T-helper 1 cell treated with Interleukin-12 subunit alpha and Interleukin-12 subunit beta and Interleukin-4 antibody, amounts not matched to agents 30 ng/mL and 1 ng/mL, for 36 hours (primary cell): ENCODE measurements around the gene GPS1. TPM values are rescaled to one million over a fixed set of nuclear protein-coding genes. Genes with fewer than 3 reads are reported as not detected.

ENCODE experiments used
- intact Hi-C: fragments of 100-400 bp; cut with micrococcal nuclease; formaldehyde crosslinking; loops from one replicate; pipeline ENCODE4 v1.15.1; 2024
- total RNA-seq: library from RNA; stranded (reverse); gene quantifications from 2 replicates; pipeline ENCODE4 v1.2.3, GENCODE V29; 2022

The GPS1 gene
- total RNA-seq, 1 donor from 2014 or later, result 87.9 TPM

- intact Hi-C loops, result no loop called here
Observed at GRCh38 chr17:82086941-82087906, 35.5 kb downstream of the GPS1 start.

DNA sequence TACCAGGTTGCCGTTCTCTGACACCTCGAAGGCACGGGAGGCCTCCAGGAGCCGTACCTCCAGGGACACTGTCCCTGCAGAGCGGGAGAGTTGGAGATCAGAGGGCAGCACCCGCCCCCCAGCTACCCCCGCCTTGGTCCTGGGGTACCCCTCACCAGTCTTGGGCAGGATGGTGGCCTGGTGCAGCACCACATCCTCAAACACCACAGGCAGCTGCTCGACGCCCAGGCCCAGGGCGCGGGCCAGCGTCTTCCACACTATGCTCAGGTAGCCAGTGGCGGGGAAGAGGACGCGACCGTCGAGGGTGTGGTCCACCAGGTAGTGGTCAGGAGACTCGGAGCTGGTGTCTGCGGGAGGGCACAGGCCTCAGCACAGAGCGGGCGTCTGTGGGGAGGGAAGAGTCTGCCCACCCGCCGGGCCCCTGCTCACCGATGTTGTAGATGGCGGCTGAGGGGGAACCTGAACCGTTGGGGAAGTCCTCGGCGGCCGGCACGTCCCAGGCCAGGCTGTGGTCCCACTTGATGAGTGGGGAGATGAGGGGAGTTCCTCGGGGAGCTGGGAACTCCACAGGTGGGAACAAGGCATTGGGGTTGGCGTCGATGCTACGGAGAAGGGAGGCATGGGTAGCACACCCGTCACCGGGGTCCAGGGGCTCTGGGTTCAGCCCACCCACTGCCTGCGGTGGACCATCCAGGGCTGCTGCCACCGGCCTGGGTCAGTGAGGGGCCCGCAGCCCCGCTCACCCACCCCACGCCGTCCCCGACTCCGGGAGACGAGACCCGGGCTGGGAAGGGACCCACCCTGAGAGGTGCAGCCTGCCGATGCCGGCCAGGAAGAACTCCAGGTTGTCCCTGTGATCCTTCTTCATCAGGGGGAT, 36.5 kb downstream of the GPS1 start:
- intact Hi-C loops, result no loop called here

DNA sequence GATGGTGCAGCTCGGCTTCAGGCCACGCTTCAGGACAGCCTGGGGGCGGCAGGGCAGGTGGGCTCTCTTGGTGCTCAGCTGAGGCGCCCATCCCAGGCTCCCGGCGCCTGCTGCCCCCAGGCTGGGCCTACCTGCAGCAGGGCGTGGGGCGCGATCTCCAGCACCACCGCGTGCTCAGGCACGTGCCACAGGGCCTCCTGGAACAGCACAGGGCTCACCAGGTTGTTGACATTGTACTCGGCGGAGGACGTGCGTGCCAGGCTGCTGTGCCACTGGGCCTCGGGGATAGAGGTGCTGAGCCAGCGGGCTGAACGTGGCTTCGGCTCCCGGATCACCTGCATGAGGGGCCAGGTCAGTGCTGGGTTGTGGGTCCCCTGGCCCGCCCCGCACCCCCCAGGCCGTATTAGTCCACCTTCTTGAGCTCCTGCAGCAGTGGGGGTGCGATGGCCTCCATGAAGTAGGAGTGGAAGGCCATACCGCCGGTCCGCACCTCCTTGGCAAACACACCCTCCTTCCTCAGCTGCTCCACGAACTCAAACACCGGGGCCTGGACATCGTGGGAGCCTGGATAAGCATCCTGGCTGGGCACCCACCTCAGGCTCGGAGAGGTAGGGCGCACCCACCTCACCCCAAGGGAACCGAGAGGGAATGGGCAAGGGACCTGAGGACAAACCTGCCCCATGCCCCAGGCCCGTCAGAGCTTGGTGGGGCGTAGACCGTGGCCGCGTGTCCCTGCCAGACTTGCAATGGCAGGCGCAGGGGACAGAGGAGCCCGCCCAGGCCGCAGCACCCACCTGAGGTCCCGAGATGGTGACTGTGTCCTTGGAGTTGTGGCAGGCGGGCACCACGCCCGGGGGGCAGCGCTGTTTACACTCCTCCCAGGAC, 37.4 kb downstream of the GPS1 start:
- intact Hi-C loops, result no loop called here

GRCh38 chr17:82089723-82090548, 38.2 kb downstream of the GPS1 start:
- intact Hi-C loops, result no loop called here

- intact Hi-C loops, result no loop called here
Observed at GRCh38 chr17:82090549-82091263, 39.0 kb downstream of the GPS1 start.

DNA sequence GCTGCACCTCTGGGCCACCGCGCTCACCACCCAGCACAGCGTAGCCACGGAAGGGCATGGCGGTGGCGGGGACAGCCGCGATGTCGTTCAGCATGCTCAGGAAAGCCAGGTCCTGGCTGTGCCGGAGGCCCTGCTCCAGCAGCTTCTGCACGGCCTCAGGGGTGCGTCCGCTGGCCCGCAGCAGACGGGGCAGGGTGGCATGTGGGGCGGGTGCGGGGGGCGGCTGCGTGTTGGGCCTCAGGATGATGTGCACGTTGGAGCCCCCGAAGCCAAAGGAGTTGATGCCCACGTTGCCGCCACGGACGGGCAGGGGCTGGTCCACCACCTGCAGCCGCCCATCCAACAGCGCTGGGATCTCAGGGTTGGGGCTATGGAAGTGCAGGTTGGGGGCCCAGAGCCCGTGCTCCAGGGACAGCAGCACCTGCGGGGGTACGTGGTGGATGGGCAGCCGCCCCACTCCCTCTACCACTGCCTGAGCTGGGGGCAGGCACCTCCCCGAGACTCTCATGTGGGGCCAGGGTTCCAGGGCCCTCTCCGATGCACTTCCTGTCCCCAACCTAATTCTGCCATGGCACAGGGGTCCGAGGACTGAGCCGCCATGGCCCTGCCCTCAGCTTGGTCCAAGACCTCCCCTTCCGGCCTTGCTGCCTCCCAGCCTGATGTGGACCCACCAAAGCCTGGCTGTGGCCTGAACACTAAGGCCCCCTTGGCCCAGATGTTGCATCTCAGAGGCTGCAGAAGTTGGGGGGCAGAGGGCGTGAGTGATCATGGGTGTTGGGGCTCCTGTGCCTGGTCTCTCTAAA, 39.8 kb downstream of the GPS1 start:
- intact Hi-C loops, result no loop called here

DNA sequence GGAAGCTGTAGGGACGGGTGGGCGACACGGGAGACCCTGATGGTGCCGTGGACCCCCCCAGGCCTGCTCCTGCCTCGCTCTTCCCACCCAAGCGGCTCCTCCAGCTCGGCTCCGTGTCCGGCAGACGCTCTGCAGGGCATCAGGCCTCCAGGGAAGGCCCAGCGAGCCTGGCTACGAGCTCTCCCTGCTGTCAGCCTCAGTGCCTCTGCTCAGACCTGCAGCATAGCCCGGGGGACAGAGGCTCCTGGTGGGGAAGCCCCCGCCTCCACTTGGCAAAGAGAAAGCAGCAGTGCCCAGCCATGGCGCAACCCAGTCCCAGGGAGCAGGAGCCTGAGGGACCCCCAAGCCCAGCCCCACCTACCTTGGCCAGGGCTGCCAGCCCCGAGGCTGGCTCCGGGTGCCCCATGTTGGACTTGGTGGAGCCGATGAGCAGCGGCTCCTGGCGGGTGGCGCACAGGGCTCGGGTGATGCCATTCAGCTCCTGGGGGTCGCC, 40.4 kb downstream of the GPS1 start:
- intact Hi-C loops, result no loop called here

GRCh38 chr17:82092628-82092994, 40.9 kb downstream of the GPS1 start:
- intact Hi-C loops, result no loop called here

- intact Hi-C loops, result no loop called here
Observed at GRCh38 chr17:82092995-82093751, 41.5 kb downstream of the GPS1 start.

DNA sequence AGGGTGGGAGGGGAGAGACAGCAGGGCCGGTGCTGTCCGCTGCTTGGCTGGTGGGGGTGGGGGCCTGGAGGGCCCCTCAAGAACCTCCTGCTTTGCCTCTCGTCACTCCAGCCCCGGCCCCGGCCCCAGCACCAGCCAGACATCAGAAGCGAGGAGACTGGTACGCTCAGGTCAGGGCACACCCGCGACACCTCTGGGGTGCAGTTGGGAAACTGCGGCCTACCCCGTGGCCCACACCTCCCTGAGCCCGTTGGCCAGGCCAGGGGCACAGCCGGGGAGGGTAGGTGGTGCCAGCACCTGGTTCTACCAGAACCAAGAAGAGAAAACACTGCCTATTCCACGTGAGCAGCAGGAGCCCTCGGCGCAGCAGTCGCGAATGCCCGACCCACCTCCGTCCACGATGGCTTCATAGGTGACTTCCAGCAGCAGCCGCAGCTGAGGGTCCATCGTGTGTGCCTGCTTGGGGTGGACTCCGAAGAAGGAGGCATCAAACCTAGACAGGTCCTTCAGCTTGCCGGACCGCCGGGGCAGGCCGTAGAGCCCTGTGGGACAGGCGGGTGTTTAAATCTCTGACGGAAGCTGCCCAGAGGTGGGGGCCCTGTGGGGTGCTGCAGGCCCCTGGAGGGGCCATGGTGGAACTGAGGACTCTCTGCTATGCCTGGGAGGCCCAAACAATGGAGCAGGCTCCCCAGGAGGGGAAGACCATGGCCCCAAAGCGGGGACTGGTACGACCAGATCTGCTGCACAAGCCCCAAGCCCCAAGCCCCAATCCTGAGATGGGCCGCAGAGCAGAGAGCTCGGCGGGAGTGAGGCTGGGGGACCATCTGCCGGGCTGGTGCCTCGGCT, 43.5 kb downstream of the GPS1 start:
- intact Hi-C loops, result loop anchor here (5.0 kb wide), 1 partner anchor 43 kb away; the partner anchor contains the start of genes GPS1 and RFNG

DNA sequence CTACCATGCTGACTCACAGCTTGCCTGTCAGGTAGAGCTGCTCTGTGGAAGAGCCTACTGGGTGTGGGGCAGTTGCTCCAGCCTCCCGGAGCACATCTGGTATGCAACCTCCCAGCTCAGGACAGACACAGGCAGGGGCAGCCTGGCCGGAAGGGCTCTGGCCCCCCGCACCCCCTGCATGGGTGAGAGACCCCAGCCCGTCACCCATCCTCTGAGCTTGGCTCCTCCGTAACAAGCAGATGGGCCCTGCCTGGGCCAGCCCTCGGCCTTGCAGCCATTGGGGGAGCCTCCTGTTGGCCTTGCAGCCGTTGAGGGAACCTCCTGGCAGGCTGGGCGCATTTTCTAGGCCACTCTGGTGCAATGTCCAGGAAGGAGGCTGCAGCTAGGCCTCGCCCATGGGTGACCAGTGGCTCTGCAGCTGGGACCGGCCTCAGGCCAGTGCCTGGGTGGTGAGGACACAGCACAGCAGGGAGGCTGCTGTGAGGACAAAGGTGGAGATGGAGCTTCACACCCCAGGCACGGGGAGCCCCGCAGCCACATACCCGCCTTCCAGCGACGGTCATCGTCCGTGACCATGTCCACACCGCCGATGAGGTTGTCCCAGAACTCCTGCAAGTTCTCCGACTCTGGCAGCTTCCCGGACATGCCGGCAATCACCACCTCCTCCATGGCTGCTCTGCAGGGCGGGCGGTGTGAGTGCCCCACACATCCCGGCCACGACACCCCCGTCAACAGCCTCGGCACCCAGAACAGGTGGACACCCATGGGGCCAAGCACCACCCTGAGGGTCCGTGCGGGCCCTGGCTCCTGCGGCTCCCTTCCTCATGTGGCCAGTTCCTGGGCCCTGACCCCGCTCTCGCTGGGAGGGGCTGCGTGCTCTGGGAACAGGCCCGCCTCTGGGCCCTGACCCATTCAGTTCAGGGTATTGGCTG, 44.3 kb downstream of the GPS1 start:
- intact Hi-C loops, result loop anchor here (5.0 kb wide), 1 partner anchor 44 kb away; the partner anchor contains the start of genes GPS1 and RFNG

GRCh38 chr17:82096709-82097183, 45.0 kb downstream of the GPS1 start:
- intact Hi-C loops, result loop anchor here (5.0 kb wide), 1 partner anchor 44 kb away; the partner anchor contains the start of genes GPS1 and RFNG

GRCh38 chr17:82097184-82097918, 45.7 kb downstream of the GPS1 start:
- intact Hi-C loops, result loop anchor here (5.0 kb wide), 1 partner anchor 45 kb away; the partner anchor contains the start of genes GPS1 and RFNG

DNA sequence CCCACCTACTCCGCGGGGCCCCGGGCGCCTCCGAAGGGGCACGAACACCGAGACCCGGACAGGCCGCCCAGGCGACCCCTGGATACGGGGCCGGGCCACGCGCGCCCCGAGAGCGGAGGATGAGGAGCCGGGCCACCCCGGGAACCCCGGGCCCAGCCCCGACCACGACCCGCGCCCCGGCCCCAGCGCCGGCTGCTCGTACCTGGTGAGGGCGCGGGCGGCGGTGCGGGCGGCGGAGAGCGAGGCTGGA, 46.1 kb downstream of the GPS1 start:
- intact Hi-C loops, result loop anchor here (1.0 to 5.0 kb wide), 10 partner anchors 8 to 238 kb away; partner anchors contain the start of genes ASPSCR1, DCXR, DUS1L and GPS1
